IPS-18a (cell line): ENCODE data around the gene CREBL2.
"Not testable (repeated sequence)": the region's sequence is repeated elsewhere in the genome, so short reads cannot be mapped to it uniquely, and the experiment has no call there.

Experiments
- H3K27ac ChIP-seq: one replicate; pipeline ENCODE4 v1.5.1; 2013; ENCODE audit warnings: low read length
- H3K27me3 ChIP-seq: one replicate; pipeline ENCODE4 v1.6.1; 2013; ENCODE audit warnings: mild to moderate bottlenecking, low read length; ENCODE audit not compliant: control insufficient read depth, insufficient read depth
- H3K36me3 ChIP-seq: one replicate; pipeline ENCODE4 v1.6.1; 2013; ENCODE audit warnings: low read depth, low read length; ENCODE audit not compliant: control insufficient read depth
- H3K4me1 ChIP-seq: one replicate; pipeline ENCODE4 v1.6.1; 2013; ENCODE audit warnings: low read depth, low read length; ENCODE audit not compliant: control insufficient read depth
- H3K4me3 ChIP-seq: one replicate; pipeline ENCODE4 v1.5.1; 2013; ENCODE audit warnings: low read length
- H3K9ac ChIP-seq: one replicate; pipeline ENCODE4 v1.6.1; 2013; ENCODE audit warnings: mild to moderate bottlenecking, low read length, moderate library complexity
- H3K9me3 ChIP-seq: one replicate; pipeline ENCODE4 v1.6.1; 2013; ENCODE audit warnings: low read depth, low read length; ENCODE audit not compliant: control insufficient read depth

CREBL2 gene

DNA sequence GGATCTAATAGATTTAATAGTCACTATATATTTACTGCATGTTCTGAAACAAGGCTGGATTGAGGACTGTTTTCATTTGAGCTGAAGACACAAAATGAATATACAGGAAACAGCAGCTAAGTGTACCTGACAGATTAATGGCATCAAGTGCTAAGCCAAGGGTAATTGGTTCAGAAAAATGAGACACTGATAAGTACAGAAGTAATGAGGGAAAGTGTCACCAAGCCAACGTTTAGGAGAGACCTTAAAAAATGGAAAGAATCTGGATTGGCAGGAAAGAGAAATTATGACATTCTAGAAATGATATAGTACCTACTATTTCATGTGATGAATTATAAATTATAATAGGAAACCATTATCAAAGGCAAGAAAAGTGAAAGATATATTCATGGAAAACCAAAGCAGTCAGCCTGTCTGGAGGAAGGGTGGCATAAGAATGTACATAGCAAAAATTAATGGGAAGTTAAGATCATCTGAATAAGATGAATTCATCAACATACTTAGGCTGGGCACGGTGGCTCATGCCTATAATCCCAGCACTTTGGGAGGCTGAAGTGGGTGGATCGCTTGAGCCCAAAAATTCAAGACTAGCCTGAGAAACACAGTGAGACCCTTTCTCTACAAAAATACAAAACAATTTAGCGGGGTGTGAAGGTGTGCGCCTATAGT is 28.0 kb upstream of the CREBL2 start:
- Histone ChIP-seq H3K4me1 (no peaks in the 10 kb centered on the region), H3K9me3 (no peaks in the 10 kb centered on the region), H3K27me3 (no peaks in the 10 kb centered on the region), H3K4me3 (no peak overlapping the region), H3K9ac (no peak overlapping the region), H3K27ac (no peak overlapping the region), H3K36me3 (no peaks in the 10 kb centered on the region)

DNA sequence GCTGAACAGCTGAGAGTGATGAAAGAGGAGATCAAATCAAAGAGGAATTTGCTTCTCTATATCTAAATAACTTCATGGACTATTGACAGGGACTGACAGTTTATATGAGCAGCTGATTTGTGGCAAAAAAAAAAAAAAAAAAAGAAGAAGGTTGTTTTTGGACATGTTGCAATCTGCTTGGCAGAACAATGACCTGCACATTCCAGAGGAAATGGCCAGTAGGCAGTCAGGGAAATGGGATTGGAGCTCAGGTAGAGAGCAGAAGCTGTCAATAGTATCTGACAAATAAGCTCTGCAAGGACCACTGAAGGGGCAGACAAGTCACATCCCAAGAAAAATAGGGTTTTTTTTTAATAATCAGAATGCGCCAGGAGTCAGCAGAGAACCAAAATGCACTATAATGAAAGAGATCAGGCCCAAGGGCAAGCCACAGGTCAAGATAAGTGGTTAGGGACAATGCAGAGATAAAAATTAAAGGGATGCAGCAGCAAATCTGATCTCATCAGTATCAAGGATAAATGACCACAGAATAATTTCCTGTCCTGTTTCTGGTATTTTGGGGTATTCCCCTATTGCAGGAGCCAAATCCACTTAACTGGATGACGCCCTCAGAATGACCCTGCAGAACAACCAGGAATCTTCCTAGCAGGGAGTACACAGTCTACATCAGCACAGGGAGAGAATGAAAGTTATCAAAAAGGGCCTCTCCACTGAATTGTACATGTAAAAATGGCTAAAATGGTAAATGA is 26.4 kb upstream of the CREBL2 start:
- H3K9me3 ChIP-seq, result no peaks in the 10 kb centered on the region

DNA sequence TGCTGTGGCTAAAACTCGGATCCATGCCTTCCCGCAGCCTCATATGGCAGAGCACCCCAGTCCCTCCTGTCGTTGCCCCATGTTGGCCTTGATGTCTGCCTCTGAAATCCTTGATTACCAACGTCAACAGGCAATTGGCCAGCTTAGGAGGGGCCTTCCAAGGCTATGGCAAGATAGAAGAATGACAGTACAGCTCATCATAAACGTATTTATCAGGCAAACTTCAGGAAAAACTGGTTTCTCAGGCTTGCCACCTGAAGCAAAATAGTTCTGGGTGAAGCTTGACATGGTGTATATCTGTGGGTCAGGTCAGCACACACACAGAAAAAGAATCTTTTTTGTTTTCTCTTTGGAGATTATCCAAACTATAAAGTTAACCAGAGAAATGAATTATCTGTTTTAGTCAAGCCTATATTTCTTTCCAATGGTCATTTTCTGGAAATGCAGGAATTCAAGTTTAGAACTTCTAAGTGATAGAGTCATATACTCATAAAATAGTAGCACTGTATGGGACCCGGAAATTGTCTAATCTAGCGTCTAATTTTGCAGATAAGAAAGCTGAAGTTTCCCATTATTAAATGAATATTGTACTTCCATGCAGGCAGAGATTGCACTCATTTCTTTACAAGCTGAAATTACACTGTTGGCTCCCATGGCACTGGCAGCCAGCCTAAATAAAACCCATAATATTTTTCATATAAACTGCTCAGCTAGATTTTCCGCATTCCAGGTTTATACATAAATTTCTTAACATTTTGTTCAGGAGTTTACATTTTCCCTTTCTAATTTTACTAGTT is 24.6 kb upstream of the CREBL2 start:
- Histone ChIP-seq H3K9ac (no peak overlapping the region), H3K27ac (no peak overlapping the region), H3K4me1 (no peaks in the 10 kb centered on the region), H3K27me3 (no peaks in the 10 kb centered on the region), H3K9me3 (no peaks in the 10 kb centered on the region), H3K4me3 (no peak overlapping the region), H3K36me3 (no peaks in the 10 kb centered on the region)

More for the DNA sequence above, 26.4 kb upstream of the CREBL2 start:
- Histone ChIP-seq H3K9ac (no peak overlapping the region), H3K4me1 (no peaks in the 10 kb centered on the region), H3K27ac (no peak overlapping the region), H3K36me3 (no peaks in the 10 kb centered on the region), H3K27me3 (no peaks in the 10 kb centered on the region), H3K4me3 (no peak overlapping the region)

DNA sequence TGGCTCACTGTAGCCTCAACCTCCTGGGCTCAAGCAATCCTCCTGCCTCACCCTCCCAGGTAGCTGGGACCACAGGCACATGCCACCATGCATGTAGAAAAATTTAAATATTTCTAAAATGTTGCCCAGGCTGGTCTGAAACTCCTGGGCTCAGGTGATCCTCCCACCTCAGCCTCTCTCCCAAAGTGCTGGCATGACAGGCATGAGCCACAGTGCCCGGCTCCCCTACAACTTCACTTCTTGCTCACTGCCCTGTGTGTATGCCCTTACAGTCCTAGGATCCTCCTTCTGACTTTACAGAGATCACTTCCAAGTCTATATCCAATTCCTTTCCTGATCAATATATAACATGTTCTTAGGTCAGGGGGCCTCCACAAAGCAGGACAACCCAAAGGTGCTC is 23.8 kb upstream of the CREBL2 start:
- H3K27ac ChIP-seq, result no peak overlapping the region
- H3K9ac ChIP-seq, result no peak overlapping the region
- no peaks in the 10 kb centered on the region for H3K27me3 ChIP-seq
- H3K4me1 ChIP-seq, result no peaks in the 10 kb centered on the region
- no peak overlapping the region for H3K4me3 ChIP-seq
- H3K9me3 ChIP-seq, result no peaks in the 10 kb centered on the region
- H3K36me3 ChIP-seq, result no peaks in the 10 kb centered on the region

DNA sequence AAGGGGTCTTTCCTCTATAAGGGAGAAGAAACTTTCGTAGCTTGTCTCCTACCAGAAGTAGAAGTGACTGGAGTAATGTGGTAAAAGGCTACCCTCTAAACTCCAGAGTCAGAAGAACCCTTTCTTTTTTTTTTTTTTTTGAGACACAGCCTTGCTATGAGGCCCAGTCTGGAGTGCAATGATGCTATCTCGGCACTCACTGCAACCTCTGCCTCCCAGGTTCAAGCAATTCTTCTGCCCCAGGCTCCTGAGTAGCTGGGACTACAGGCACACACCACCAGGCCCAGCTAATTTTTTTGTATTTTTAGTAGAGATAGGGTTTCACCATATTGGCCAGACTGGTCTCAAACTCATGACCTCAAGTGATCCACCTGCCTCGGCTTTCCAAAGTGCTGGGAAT is 23.2 kb upstream of the CREBL2 start:
- H3K4me3 ChIP-seq, H3K9ac ChIP-seq, H3K36me3 ChIP-seq, H3K27me3 ChIP-seq, H3K9me3 ChIP-seq, H3K27ac ChIP-seq, H3K4me1 ChIP-seq: not testable (repeated sequence)

DNA sequence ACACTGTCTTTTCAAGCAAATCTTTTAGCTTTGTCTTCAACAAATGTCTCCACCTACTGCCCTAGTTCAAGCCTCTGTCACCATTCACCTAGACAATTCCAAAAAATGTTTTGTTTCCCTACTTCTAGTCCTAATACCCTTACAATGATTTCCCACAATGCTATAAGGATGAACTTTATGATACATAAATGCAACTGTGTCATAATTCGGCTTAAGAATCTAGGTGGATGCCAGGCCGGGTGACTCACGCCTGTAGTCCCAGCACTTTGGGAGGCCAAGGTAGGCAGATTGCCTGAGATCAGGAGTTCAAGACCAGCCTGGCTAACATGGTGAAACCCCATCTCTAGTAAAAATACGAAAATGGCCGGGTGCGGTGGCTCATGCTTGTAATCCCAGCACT is 20.7 kb upstream of the CREBL2 start:
- H3K9me3 ChIP-seq, result no peaks in the 10 kb centered on the region
- H3K4me3 ChIP-seq, result no peak overlapping the region
- H3K27me3 ChIP-seq, result no peaks in the 10 kb centered on the region
- H3K27ac ChIP-seq, result no peak overlapping the region
- no peaks in the 10 kb centered on the region for H3K36me3 ChIP-seq
- H3K4me1 ChIP-seq, result no peaks in the 10 kb centered on the region
- H3K9ac ChIP-seq, result no peak overlapping the region

DNA sequence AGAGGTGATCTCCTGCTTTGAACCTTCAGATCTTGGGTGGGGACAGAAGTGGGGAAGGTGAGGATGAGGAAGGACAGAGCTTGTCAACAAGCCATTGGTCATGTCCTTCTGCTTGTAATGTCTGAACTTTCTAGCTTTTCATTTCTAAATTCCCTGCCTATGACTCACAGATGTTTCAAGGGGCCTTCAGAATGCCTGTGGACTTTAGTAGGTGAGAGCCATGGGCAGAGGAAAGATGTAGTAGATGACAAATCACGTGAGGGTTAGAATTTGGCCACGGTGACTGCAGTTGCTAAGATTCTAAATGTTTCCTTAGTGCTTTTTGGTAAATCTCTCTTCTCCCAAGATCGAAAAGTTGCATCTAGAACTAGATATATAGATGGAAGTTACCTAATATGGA is 18.7 kb upstream of the CREBL2 start:
- Histone ChIP-seq H3K4me3 (no peak overlapping the region), H3K9ac (no peak overlapping the region), H3K4me1 (no peaks in the 10 kb centered on the region), H3K36me3 (no peaks in the 10 kb centered on the region), H3K27me3 (no peaks in the 10 kb centered on the region), H3K9me3 (no peaks in the 10 kb centered on the region), H3K27ac (no peak overlapping the region)

DNA sequence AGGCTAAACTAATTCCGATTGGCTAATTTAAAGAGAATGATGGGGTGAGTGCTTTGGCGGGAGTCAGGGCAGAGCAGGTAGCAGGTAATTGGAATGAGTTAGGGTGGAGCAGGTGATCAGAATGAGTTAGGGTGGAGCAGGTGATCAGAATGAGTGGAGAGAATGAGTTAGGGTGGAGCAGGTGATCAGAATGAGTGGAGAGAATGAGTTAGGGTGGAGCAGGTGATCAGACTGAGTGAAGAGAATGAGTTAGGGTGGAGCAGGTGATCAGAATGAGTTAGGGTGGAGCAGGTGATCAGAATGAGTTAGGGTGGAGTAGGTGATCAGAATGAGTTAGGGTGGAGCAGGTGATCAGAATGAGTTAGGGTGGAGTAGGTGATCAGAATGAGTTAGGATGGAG is 15.7 kb upstream of the CREBL2 start:
- H3K27me3 ChIP-seq, H3K9ac ChIP-seq, H3K27ac ChIP-seq, H3K36me3 ChIP-seq, H3K9me3 ChIP-seq, H3K4me3 ChIP-seq, H3K4me1 ChIP-seq: not testable (repeated sequence)

DNA sequence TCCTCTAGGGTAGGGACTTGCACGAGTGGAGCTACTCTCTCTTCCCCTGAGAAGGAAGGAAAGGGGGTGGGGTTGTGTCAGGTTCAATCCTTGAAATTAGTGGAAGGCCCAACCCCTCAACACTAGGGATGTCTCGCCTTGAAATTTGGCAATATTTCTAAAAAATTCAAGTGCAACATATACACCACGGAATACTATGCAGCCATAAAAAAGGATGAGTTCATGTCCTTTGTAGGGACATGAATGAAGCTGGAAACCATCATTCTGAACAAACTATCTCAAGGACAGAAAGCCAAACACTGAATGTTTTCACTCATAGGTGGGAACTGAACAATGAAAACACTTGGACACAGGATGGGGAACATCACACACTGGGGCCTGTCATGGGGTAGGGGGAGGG is 15.1 kb upstream of the CREBL2 start:
- not testable (repeated sequence) for H3K4me1 ChIP-seq, H3K4me3 ChIP-seq, H3K27me3 ChIP-seq, H3K9ac ChIP-seq, H3K27ac ChIP-seq, H3K36me3 ChIP-seq, H3K9me3 ChIP-seq

DNA sequence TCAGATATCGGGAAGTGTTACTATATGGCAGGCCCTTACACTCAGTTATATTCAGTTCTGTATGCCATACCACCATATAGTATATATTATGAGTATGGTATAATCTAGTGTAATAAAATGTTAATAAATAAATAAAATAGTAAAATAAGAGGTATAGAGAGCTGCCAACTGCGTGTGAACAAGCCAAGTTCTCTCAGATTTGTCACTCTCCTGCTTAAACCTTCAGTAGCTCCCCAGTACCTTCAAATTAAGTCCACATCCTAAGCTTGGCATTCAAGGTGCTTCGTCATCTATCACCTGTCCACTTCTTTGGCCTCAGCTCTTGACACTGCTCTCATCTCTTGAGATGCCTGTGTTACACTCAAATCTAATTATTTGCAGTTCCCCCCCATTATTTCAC is 12.8 kb upstream of the CREBL2 start:
- Histone ChIP-seq H3K27ac (no peak overlapping the region), H3K27me3 (no peaks in the 10 kb centered on the region), H3K36me3 (no peaks in the 10 kb centered on the region)

DNA sequence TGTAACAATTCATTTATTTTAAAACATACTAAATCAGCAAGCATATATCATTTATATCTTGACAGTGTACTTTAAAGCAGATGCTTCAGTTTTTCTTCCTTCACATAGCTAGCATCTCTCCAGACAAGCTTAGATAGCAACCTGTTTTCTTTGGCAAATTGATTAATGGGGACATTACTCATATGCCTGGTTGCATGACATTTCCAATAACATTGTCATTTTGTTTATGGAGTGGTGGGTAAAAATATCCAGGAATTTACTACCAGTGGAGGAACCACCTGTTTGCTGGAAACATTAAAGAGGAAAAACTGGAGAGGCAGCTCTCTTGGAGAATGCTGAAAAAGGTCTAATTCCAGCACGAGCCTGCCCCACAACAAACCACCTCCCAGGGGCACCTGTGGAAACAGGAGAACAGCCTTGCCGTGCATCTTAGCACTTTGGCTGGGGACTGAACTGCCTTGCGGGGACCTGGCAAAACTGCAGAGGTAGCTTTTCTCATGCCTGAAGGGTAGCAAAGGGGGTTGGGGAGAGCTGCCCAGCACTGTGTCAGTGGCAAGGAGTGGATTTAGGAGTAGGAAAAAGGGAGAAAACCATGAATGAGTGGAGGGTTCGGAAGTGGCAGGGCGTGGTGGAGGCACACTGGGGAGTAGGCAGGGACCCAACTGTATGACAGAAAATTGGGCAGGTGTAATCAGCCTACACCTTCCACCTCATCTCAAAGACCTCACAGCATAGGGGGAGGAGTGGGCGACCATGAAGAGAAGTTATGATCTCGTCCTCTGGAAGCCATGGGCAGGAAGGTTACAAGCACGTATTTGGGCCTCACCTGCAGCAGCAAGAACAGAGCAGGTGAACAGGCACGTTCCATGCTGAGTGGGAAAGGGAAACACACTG is 11.7 kb upstream of the CREBL2 start:
- no peaks in the 10 kb centered on the region for H3K27me3 ChIP-seq
- H3K9ac ChIP-seq, result no peak overlapping the region
- no peak overlapping the region for H3K27ac ChIP-seq
- H3K4me3 ChIP-seq, result no peak overlapping the region
- H3K9me3 ChIP-seq, result no peaks in the 10 kb centered on the region
- no peaks in the 10 kb centered on the region for H3K4me1 ChIP-seq
- no peaks in the 10 kb centered on the region for H3K36me3 ChIP-seq

More for the DNA sequence above, 12.8 kb upstream of the CREBL2 start:
- Histone ChIP-seq H3K9ac (no peak overlapping the region), H3K4me3 (no peak overlapping the region), H3K9me3 (no peaks in the 10 kb centered on the region), H3K4me1 (no peaks in the 10 kb centered on the region)
